GM06990 (cell line): ENCODE data around the gene LRCH1.

Experiments used
- DNase-seq: peaks from one replicate; pipeline ENCODE4 v3.0.0-alpha.2; 2011; ENCODE audit not compliant: insufficient read length; ENCODE audit errors: extremely low read depth
- H3K27me3 ChIP-seq: replicated peaks from 2 replicates; pipeline ENCODE4 v1.6.0; 2011; ENCODE audit warnings: low read length; ENCODE audit not compliant: control insufficient read depth, insufficient read depth
- H3K36me3 ChIP-seq: 2 replicates; pipeline ENCODE4 v1.5.1; 2011; ENCODE audit warnings: low read length; ENCODE audit not compliant: control insufficient read depth, insufficient read depth
- H3K4me3 ChIP-seq: replicated peaks from 2 replicates; pipeline ENCODE4 v1.5.1; 2011; ENCODE audit warnings: low read depth, mild to moderate bottlenecking, control low read depth, low read length
- TF ChIP-seq, protein P1 (sequence below): IDR thresholded peaks from 2 replicates; pipeline ENCODE4 v1.5.1; 2011; ENCODE audit warnings: low read length, control low read depth, mild to moderate bottlenecking, inconsistent platforms; ENCODE audit not compliant: insufficient read depth, poor library complexity, severe bottlenecking

Gene LRCH1

DNA sequence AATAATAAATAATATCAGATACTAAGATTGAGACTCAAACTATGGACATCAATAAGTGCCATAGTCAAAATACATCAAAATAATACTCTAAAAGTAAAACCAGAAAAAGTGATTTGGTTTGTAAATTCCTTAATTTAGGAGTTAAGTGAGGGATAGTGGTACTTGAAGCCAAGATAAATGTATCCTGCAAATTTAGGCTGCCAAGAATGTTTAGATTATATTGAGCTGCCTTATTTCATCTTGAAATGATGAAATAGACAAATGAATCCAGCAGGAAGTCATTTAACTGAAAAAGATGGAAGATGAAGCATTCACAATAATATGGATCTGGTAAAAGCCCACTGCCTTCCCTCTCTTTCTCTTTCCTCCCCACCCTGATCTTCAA lies 112.3 kb downstream of the LRCH1 start:
- Histone ChIP-seq H3K36me3 (peaks cover 4% of the 10 kb centered on the region), H3K4me3 (no peak overlapping the region), H3K27me3 (no peaks in the 10 kb centered on the region)
- TF ChIP-seq, protein P1, sequence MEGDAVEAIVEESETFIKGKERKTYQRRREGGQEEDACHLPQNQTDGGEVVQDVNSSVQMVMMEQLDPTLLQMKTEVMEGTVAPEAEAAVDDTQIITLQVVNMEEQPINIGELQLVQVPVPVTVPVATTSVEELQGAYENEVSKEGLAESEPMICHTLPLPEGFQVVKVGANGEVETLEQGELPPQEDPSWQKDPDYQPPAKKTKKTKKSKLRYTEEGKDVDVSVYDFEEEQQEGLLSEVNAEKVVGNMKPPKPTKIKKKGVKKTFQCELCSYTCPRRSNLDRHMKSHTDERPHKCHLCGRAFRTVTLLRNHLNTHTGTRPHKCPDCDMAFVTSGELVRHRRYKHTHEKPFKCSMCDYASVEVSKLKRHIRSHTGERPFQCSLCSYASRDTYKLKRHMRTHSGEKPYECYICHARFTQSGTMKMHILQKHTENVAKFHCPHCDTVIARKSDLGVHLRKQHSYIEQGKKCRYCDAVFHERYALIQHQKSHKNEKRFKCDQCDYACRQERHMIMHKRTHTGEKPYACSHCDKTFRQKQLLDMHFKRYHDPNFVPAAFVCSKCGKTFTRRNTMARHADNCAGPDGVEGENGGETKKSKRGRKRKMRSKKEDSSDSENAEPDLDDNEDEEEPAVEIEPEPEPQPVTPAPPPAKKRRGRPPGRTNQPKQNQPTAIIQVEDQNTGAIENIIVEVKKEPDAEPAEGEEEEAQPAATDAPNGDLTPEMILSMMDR, result no peak
- no peak for DNase-seq

DNA sequence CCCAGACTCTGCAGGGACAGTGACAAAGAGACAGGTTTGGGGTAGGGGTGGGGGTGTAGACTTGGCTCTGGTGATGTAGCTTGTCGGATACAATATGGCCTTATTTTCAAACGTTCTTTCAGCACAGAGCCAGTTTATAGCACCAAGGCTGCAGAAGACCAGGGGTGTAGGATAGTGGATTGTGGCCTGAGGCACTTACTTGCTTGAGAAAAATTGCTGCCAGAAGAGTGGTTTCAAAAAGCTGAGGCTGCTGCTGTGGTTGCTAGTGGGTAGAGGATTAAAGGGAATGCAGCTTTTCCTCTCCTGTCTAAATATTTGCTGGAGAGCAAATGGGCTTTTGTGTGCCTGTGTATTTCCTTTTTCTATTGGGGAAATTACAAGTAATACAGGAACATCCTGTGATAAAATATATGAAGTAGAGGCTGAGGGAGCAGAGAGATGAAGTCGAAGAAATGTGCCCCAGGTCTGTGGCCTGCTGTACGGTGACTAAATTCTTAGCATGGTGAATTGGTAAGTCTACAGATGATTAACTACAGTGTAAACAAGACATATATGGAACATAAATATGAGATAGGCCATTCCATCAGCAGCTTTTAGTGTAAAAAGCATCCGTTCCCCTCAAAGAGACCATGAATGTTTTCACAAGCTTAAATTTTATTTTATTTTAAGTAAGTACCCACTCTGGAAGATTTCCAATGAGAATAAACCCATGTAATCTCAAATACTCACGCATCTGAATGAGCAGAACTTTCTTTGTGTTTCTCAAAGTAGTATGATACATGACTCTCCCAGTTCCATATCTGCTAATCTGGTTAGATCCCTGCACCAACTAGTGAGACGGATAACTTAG lies 112.9 kb downstream of the LRCH1 start:
- Histone ChIP-seq H3K27me3 (no peaks in the 10 kb centered on the region), H3K4me3 (no peak overlapping the region), H3K36me3 (peaks cover 7% of the 10 kb centered on the region)
- TF ChIP-seq, protein P1, result no peak
- DNase-seq, result no peak

DNA sequence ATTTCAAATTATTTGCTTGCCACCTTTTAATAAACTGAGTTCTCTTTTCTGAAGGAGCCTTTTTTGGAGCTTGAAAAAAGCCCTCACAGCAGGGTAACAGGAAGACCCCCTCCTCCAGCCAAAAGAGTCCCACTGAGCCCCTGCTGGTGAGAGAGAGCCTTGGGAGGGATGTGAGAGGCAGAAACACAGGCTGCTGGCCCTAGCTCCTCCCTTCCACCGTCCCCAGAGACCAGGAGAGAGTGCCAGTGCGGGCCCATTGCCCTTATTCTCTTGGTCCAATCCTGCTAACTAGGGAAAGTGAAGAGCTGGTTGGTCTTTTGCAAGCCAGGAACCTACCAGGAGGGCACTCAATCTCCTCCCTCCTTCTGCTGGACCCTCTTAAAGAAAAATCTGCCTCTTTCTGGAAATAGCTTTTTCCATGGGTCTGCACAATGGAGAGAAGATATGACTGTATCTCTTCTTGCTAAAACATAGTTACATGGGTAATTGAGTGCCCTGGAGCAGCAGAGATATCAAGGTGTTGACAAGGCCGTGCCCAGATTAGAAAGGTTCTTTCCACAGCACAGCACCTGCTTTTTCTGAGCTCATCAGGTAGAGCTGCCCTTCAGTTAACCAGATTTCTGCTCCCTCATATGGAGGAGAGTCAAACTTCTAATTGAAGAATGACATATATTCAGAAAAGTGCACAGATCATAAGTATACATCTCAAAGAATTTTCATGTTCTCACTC lies 113.9 kb downstream of the LRCH1 start:
- DNase-seq, result no peak
- Histone ChIP-seq H3K36me3 (peaks cover 8% of the 10 kb centered on the region), H3K27me3 (no peaks in the 10 kb centered on the region), H3K4me3 (no peak overlapping the region; the same call in 1 of the 2 replicates)
- TF ChIP-seq, protein P1, result peak; percentile 16

DNA sequence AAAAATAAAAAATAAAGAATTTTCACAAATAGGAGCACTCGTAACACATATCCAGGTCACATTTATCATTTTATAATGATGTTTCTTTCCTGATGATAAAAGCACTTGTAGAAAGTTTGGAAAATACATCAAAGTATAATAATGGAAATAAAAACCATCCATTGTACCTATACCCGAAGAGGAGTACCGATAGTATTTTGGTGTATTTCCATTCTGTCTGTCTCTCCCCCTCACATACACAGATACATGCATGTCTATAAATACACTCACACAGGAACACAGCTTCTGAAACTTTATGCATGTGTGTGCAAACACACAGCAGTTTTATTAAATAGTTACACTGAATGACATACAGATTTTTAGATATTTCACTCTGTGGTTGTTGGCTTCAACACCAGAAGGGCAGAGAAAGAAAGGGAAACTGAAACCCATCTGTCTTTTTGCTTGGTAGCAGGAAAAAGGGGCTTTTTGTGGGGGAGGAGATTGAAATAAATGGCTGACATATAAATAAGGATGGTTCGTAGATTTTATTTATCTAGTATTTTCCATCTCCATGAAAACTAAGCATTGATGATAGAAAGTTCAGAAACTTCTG lies 114.8 kb downstream of the LRCH1 start:
- no peak for DNase-seq
- no peaks in the 10 kb centered on the region for H3K27me3 ChIP-seq
- peak overlapping the region; percentile 49 for H3K4me3 ChIP-seq
- TF ChIP-seq, protein P1, result no peak
- peaks cover 12% of the 10 kb centered on the region for H3K36me3 ChIP-seq

DNA sequence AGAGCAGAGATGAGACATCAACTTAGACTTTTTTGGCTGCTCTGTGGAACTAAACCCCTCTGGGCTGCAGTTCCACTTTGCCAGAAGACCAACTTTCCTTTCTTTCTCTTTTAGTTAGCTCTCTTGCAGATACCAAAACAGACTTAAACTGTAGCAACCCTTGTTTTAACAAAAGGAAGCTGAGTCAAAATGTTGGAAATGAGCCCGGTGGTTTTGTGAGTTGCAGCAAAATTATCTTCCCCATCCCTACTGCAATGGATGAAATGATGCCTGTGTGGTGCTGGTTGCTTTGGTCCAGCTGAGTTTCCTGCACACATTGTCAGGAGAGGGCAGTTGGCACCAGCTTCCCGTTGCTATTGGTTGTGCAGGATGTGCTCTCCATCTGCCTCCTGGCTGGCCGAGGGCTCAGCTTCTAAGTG lies 115.3 kb downstream of the LRCH1 start:
- DNase-seq, result no peak
- peaks cover 12% of the 10 kb centered on the region for H3K36me3 ChIP-seq
- H3K27me3 ChIP-seq, result no peaks in the 10 kb centered on the region
- TF ChIP-seq, protein P1, result no peak
- peak overlapping the region; percentile 49 for H3K4me3 ChIP-seq
